Lower lobe of right lung (tissue), 2 donors: Measurements from ENCODE around the gene TBCE. TPM values are rescaled to one million over a fixed set of nuclear protein-coding genes. Genes with fewer than 3 reads are reported as not detected.

Experiments
- ATAC-seq, 2 donors: fragments of 200-7000 bp; cut with Tn5 transposase; one replicate each; pipeline ENCODE4 v1.9.1; 2020 to 2022; ENCODE audit warnings: mild to moderate bottlenecking in 2 of 2, moderate library complexity in 2 of 2
- DNase-seq: peaks from one replicate; pipeline ENCODE4 v3.0.0-alpha.2; 2020
- H3K27ac ChIP-seq: fragments of 200-600 bp; one replicate; pipeline ENCODE4 v1.8.0; 2022
- H3K27me3 ChIP-seq: fragments of 200-600 bp; one replicate; pipeline ENCODE4 v1.8.0; 2022; ENCODE audit warnings: low read depth
- H3K36me3 ChIP-seq: fragments of 200-600 bp; one replicate; pipeline ENCODE4 v1.8.0; 2022; ENCODE audit warnings: mild to moderate bottlenecking
- H3K4me1 ChIP-seq: fragments of 200-600 bp; one replicate; pipeline ENCODE4 v1.8.0; 2022
- H3K4me3 ChIP-seq: fragments of 200-600 bp; one replicate; pipeline ENCODE4 v1.8.0; 2022; ENCODE audit warnings: mild to moderate bottlenecking
- H3K9me3 ChIP-seq: fragments of 200-600 bp; one replicate; pipeline ENCODE4 v1.8.0; 2022
- CTCF ChIP-seq: fragments of 200-600 bp; IDR thresholded peaks from one replicate; pipeline ENCODE4 v1.8.0; 2022; ENCODE audit warnings: antibody characterized with exemption, mild to moderate bottlenecking
- intact Hi-C: fragments of 100-400 bp; cut with DNase I; formaldehyde crosslinking; loops from one replicate; pipeline ENCODE4 v1.11.0; 2022
- total RNA-seq: library from RNA; stranded (reverse); fragmentation: NEBNext Ultra II Directional; extraction: Animal tissue kit (Norgen Biotek cat#: 25700); gene quantifications from one replicate; pipeline ENCODE4 v1.2.1, GENCODE V29; 2021
- donor health status: DM: no; HTN: yes; CAD: no; lungs with severe emphysema.

The TBCE gene
- total RNA-seq, 1 donor from 2014 or later = 25.3 TPM

- H3K9me3 ChIP-seq = no peaks in the 10 kb centered on the region
- ATAC-seq (no peak), DNase-seq (no peak)
- H3K36me3 ChIP-seq = peaks cover 18% of the 10 kb centered on the region
- no peaks in the 10 kb centered on the region for H3K4me1 ChIP-seq
- no peak overlapping the region for H3K4me3 ChIP-seq
- H3K27me3 ChIP-seq = no peaks in the 10 kb centered on the region
- intact Hi-C loops = no loop called here
- H3K27ac ChIP-seq = no peak overlapping the region
- no peak for TF ChIP-seq CTCF
These were observed 32.4 kb downstream of the TBCE start for GRCh38 chr1:235399661-235400060.

GRCh38 chr1:235401251-235401650 lies 34.0 kb downstream of the TBCE start:
- Histone ChIP-seq H3K27me3 (no peaks in the 10 kb centered on the region), H3K4me1 (no peaks in the 10 kb centered on the region), H3K27ac (no peak overlapping the region), H3K36me3 (peaks cover 18% of the 10 kb centered on the region), H3K4me3 (no peak overlapping the region), H3K9me3 (no peaks in the 10 kb centered on the region)
- TF ChIP-seq CTCF = no peak
- intact Hi-C loops = no loop called here
- no peak for DNase-seq
- ATAC-seq = no peak

- no peaks in the 10 kb centered on the region for H3K4me1 ChIP-seq
- no peaks in the 10 kb centered on the region for H3K9me3 ChIP-seq
- H3K4me3 ChIP-seq = no peak overlapping the region
- no peak for DNase-seq
- intact Hi-C loops = no loop called here
- H3K36me3 ChIP-seq = peaks cover 18% of the 10 kb centered on the region
- no peak overlapping the region for H3K27ac ChIP-seq
- H3K27me3 ChIP-seq = no peaks in the 10 kb centered on the region
- TF ChIP-seq CTCF = no peak
- ATAC-seq = peak in 1 of 2 donors; percentile 72
These were observed 35.4 kb downstream of the TBCE start for GRCh38 chr1:235402457-235403200.

- DNase-seq (no peak), ATAC-seq (no peak)
- no peaks in the 10 kb centered on the region for H3K4me1 ChIP-seq
- H3K27me3 ChIP-seq = no peaks in the 10 kb centered on the region
- intact Hi-C loops = no loop called here
- H3K9me3 ChIP-seq = no peaks in the 10 kb centered on the region
- no peak overlapping the region for H3K27ac ChIP-seq
- TF ChIP-seq CTCF = no peak
- H3K36me3 ChIP-seq = peaks cover 18% of the 10 kb centered on the region
- no peak overlapping the region for H3K4me3 ChIP-seq
These were observed 36.4 kb downstream of the TBCE start for GRCh38 chr1:235403593-235403992.

GRCh38 chr1:235404190-235404589 lies 37.0 kb downstream of the TBCE start:
- Histone ChIP-seq H3K27me3 (no peaks in the 10 kb centered on the region), H3K36me3 (peaks cover 18% of the 10 kb centered on the region), H3K4me1 (no peaks in the 10 kb centered on the region), H3K27ac (no peak overlapping the region), H3K9me3 (no peaks in the 10 kb centered on the region), H3K4me3 (no peak overlapping the region)
- no peak for TF ChIP-seq CTCF
- DNase-seq (no peak), ATAC-seq (peak; percentile 41 to 58)
- intact Hi-C loops = no loop called here
